GM21717 (cell line): ENCODE data around the gene RPF1.
A peak's percentile ranks its signal among the peaks of the same experiment; 100 is the strongest.
"Not testable (repeated sequence)": the region's sequence is repeated elsewhere in the genome, so short reads cannot be mapped to it uniquely, and the experiment has no call there.

Experiments used
- ATAC-seq: cut with Tn5 transposase; IDR thresholded peaks from one replicate; pipeline ENCODE4 v1.9.1; 2021; ENCODE audit warnings: mild to moderate bottlenecking, moderate library complexity; ENCODE audit not compliant: unreplicated experiment

The RPF1 gene

DNA sequence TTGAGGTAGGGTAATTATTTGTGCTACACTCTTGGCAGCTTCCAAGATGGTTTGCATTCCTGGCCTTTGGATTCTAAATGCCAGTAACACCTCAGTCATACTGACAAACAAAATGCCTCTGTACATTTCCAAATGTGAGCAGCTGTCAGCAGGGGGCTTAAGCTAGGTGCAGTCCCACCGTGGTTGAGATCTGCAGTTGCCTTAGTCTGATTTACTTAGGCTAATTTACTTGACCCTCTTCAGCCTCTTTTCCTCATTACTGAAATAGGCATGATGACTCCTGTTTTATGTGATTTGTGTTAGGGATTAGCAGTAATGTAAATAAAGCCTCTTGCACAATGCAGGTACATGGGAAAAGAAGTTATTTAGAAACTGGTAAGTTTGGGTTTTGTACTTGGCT is 13.7 kb downstream of the RPF1 start:
- ATAC-seq, result no peak

DNA sequence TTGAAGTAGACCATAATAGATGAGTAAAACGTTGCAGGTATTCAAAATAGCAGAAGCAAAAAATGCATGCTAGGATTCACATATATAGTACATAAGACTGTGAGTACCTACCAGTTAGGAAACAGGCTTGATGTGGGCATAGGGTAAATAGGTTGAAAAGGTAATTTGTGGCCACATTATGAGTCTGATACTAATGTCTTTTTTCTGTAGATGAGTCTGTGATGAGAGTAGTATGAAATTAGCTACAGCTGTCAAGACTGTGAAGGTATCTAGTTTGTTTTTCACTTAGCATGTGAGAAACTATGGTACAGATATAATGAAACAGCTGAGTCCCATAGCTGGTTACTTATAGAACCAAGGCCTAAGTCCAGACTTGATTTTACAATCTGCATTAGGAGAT is 14.7 kb downstream of the RPF1 start:
- ATAC-seq, result no peak

DNA sequence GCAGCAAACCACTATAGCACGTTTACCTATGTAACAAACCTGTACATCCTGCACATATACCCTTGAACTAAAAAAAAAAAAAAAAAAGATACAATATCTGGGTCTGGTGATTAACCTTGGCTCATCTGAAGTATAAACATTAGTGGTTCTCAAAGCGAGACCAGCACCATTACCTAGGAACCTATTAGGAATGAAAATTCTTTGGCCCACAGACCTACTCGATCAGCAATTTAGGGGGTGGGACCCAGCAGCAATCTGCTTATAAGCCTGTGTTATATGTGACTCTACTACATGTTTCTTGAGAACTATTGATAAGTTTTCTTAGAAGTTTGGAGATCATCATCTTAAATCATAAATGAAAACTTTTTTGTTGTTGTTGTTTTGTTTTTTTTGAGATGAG is 17.4 kb downstream of the RPF1 start:
- ATAC-seq, result no peak

DNA sequence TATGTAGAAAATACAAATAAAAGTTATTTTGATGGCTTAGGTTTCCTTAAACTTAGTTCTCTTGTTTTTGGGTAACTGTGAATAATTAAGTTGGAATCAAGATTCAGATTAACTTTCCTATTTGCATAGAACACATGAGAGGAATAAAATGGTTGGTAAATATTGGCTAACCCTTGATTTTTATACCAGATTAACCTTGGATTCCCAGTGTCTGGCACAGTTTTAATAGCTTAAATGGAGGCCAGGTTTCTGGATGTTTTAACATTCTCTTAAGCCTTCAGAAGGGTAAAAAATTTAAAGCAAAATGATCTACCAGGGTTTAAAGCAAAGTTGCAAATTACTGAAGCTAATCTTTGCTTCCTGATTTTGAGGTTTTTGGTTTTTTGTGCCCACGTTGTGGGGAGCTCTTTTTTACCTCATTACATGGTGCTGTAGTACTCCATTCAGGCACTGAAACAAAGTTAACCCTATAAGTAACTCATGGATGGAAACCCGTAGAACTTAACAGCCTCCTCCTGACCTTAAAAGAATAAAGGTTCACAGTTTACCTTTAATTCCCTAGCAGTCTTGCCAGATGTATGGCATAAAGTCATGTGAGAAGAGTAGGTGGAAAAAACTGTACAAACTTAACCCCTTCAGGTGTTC is 18.7 kb downstream of the RPF1 start:
- no peak for ATAC-seq

DNA sequence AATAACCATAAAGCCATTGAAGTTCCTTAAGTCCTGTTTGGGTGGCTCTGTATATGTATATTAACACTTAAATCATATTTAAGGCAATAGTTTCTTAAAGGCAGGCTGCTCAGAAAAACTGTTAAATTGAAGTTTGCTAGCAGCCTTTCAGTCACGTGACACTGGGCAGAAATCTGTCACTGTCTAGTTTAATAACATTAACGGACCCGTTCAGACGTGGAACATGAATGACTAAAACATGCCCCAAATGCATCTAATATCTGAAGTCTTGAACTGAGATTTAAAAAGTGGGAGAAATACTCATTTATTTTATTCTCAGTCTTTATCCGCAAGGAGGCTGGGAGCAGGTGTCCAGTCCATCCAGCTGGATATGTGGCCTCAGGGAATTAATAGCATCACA is 23.9 kb downstream of the RPF1 start:
- ATAC-seq, result no peak

DNA sequence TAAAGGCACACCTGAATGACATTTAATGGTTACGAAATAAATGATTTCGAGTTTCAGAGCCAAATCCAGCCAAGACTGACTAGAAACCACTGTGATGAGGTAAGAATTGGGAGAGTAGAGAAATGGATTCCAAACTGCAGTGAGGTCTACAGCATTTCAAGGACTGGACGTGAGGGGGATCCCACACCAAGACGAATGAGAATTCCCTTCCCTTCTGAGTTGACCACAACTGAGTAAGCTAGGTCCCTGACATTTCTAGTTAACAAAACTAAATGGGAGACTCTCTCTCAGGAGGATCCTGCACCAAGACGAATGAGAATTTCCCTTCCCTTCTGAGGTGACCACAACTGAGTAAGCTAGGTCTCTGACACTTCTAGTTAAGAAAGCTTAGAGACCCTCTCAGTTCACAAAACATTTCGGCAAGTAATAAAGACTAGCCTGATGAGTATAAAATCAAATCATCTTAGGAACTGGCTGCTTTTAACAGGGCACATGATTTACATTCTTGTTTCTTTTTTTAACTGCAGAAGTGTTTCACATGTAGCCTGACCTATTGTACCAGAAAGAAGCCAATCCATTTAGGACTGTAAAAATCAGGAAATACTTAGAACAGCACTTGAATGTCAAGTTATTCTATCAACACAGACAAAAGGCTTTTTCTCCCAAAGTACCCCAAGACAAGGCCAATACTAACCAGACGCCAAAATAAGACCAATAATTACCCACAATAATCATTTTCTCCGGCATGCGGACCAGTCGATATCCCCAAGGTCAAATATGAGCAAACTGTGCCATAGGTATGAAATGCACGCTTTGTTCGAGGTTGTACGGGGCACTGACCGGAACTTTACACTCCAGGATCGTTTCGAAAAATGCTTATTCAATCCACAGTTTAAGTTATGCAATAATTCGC is 25.8 kb downstream of the RPF1 start:
- no peak for ATAC-seq

DNA sequence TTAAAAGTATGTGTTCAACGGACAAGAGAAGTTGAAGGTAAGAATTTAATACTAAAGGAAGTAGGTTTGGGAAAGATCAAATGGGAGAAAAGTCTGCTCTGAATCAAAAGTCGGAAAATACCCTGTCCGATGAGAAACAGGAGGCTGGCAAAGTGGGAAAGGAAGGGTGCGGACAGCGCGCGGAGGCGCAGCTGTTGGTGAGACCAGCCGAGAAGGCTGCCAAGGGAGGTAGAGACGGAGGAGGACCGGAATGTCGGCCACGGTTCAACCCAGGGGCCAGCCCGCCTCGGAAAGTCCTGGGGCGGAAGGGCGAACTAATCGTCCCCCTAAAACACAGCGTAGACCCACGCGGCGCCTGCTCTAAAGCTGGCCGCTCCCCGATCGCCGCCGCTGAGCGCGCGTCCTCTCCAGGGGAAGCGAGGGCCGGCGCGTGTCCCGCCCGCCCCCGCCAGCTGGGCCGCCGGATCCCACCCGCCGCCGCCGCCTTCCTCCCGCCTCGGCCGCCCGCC is 26.5 kb downstream of the RPF1 start:
- peak; percentile 32 for ATAC-seq

DNA sequence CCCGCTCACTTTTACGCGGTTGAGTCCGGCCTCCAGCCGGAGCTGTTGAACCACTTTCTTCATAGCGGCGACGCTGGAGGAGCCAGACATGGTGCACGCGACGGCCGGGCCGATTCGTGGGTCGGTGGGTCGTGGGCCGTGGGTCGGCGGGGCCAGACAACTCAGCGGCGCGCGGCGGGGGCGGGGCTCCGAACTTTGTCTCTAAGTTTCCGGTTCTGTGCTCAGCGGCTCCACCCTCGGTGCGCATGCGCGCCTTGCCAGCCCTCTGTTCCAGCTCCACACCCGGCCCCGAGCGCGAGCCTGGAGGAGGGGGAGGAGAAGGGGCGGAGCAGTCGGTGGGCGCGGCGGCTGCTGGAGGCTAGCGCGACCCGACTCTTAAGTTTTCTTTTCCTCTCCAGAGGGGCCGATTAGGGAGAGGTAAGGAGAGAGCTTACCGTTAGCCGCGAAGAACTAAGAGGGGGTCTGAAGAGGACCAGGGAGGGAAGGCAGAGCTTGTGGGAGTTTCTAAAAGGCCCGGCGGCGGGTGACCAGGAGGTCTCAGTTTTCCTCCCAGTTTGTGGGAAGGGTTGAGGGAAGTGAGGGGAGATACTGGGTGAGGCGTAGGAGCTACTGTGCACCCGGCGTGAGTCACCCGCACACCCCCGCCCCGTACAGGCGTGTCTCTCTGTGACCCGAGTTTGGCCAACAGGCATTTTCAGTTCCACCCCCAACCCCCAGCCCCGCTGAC is 27.1 kb downstream of the RPF1 start, which contains the start of the genes GNG5 and SPATA1:
GNG5 (minus strand) TSS at position 580 of the 727 bp plus-strand sequence; CDS start at position 90, 490 bp downstream.
SPATA1 (plus strand) TSS at position 385 of the 727 bp plus-strand sequence. CDS start 9,974 bp downstream, outside the sequence.
- peak; percentile 85 for ATAC-seq

DNA sequence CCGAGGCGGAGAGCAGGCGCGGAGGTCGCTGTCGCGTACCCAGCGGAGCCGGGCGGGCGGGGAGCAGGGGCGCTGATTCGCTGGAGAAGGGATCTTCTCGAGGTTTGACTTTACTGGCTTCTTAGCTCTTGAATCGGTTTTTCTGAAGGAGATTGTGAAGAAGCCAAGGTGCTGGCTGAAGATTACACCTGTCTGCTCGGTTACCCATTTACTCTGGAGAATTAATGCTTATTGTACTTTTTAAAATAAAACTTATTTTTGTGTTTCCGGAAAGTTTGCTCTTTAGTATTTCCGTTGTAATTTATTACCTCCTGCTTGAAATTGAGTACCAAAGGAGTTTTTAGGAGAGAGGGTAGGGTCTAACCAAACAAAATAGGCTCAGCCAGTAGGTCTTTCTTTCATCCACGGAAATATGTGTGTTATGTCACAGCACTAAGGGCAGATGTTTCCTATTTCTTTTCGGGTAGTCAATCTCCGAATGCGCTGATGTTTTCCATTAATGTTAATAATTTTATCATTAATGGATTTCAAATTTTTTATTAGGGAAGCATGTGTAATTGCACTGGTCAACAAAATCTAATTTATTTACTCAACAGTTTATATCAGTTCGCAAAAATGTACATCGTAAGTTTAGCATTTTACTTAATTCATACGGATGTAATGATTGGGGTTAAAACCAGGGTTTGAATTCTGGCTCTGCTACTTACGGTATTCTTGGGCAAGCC is 27.8 kb downstream of the RPF1 start:
- ATAC-seq, result no peak

DNA sequence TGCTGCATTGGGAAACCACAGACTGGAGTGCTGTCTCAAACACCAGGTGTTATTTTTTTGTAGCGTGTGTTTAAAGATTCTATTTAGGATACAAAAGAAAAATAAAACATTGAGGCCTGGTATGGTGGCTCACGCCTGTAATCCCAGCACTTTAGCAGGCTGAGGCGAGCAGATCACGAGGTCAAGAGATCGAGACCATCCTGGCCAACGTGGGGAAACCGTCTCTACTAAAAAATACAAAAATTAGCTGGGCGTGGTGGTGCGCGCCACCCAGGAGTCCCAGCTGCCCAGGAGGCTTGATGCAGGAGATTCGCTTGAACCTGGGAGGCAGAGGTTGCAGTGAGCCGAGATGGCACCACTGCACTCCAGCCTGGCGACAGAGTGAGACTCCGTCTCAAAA is 28.8 kb downstream of the RPF1 start:
- ATAC-seq, result not testable (repeated sequence)

DNA sequence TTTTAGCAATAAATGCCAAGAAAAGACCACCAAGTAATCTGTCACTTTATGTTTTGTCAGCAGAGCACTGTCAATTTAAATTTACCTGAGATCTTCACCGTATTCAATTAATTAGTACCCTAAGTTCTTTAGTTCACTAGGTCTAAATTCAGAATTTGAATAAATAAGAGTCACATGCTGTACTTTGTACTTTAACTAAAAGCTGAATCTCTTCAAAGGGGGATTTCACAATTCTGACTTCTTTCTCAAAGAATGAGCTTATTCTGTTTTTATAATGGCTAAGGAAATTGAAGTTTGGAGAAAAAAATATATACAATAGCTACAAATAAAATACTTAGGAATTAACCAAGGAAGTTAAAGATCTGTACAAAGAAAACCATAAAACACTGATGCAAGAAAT is 29.4 kb downstream of the RPF1 start:
- ATAC-seq, result no peak

DNA sequence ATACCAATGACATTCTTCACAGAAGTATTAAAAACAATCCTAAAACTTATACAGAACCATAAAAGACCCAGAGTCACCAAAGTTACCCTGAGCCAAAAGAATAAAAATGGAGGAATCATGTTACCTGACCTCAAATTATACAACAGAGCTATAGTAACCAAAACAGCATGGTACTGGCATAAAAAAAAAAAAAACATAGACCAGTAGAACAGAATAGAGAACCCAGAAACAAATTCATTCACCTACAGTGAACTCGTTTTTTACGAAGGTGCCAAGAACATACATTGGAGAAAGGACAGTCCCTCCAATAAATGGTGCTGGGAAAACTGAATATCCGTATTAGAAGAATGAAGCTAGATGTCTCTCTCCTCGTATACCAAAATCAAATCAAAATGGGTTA is 30.0 kb downstream of the RPF1 start:
- no peak for ATAC-seq

DNA sequence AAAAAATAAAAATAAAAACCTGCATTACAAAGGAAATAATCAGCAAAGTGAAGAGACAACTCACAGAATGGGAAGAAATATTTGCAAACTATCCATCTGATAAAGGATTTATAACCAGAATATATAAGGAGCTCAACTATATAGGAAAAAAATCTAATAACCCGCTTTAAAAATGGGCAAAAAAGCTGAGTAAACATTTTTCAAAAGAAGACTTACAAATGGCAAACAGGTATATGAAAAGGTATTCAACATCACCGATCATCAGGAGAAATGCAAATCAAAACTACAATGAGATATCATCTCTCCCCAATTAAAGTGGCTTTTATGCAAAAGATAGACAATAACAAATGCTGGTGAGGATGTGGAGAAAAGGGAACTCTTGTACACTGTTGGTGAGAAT is 31.1 kb downstream of the RPF1 start:
- ATAC-seq, result no peak

DNA sequence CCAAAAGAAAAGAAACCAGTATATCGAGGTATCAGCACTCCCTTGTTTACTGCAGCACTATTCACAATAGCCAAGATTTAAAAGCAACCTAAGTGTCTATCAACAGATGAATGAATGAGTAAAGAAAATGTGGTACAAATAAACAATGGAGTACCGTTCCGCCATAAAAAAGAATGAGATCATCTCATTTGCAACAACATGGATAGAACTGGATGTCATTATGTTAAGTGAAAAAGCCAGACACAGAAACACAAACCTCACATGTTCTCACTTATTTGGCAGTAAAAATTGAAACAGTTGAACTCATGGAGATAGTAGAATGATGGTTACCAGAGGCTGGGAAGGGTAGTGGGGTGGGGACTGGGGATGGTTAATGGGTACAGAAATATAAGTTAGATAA is 31.6 kb downstream of the RPF1 start:
- ATAC-seq, result no peak

DNA sequence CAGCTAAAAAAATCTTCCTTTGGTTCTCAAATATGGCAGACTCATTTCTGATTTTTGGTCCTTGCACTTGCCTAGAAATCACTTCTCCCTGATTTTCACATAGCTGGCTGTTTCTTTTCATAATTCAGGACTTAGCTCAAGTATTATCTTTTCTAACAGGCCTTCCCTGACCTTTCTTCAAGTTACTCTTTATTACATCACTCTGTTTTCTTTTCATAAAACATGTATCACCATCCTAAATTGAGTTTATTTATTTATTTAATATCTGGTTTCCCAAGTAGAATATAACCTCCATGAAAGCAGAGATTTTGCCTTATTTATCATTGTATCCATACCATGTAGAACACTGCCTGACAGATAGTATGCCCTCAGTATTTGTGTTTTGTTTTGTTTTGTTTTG is 45.5 kb downstream of the RPF1 start:
- no peak for ATAC-seq

DNA sequence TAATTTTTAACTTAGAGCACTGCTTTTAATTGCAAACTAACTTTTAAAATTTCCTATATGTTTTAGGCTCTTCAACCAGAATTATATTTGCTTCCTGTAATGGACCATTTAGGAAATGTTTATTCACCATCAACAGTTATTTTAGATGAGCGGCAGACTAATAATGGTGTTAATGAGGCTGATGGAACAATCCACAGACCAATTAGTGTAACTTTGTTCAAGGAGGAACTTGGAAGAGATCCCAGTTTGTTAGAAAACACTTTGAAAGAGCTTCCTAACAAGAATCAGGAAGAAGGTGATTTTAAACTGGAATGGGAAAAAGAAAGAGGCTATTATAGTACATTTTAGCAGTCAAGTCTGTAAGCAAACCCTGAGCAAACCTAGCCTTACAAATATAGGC is 46.7 kb downstream of the RPF1 start:
- no peak for ATAC-seq

DNA sequence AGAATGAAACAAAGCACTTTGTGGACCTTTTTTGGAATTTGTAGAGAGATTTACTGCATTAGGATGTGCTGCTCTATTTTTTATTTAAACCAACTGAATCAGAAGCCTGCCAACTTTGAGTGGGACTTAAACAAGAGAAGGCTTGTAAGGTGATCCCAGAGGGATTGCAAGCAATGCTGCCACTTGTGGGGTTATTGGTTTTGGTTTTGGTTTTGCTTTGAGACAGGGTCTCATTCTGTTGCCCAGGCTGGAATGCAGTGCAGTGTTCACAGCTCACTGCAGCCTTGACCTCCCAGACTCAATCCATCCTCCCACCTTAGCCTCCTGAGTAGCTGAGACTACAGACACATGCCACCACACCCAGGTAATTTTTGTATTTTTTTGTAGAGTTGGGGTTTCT is 59.5 kb downstream of the RPF1 start:
- ATAC-seq, result no peak

DNA sequence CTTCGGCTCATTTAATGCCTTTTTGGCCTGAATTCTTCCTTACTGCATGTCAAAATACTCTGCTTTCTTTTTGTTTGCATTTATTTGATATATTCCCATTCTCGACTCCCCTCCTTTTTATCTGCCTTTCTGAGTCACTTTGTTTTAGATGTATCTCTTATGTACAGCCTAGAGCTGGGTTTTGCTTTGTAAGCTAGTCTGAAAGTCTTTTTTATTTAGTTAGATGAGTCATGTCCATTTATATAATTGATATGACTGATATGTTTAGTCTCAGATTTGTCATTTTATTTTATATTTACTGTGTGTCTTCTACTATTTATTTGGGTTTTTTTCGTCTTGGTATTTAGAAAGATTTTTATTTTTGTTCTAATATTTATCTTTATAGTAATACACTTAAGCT is 60.9 kb downstream of the RPF1 start:
- no peak for ATAC-seq

DNA sequence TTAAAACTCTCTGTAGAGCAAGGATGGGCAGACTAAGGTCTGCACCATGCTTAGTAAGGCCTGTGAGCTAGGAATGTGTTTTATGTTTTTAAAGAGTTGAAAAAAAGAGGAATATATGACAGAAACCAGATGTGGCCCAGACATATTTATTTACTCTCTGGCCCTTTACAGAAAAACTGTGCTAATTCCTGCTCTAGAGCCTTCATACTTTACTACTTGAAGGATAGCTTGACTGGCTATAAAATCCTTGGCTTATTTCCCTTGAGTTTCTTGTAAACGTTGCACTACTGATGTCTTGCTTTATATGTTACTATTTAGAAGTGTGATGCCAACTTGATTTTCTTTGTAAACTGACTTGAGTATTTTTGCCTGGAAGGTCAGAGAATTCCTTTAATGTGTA is 61.7 kb downstream of the RPF1 start:
- ATAC-seq, result no peak

DNA sequence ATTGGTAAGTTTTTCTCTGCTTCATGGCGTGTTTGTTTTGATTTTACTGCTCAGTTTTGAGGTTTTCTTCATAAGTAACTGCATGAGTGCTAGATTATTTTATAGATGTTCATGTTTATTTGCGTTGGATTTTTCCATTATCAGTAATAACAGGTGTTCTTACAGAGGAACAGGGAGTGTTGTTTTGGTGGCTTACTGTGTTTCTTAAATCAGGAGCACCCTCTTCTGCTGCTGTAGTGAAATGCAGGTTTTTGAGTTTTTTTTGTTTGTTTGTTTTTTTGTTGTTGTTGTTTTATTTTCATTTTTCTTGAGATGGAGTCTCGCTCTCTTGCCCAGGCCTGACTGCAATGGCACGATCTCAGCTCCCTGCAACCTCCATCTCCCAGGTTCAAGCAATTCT is 62.6 kb downstream of the RPF1 start:
- ATAC-seq, result no peak
